A673 (cell line): ENCODE results near the gene ULK4.

ENCODE experiments used
- EZH2 ChIP-seq: fragments of 200-600 bp; sonication (generic); IDR thresholded peaks from 2 replicates; pipeline ENCODE4 v1.6.1; 2017; ENCODE audit warnings: borderline replicate concordance, low read depth, mild to moderate bottlenecking, mixed read lengths, antibody characterized with exemption, low read length; ENCODE audit not compliant: poor library complexity, severe bottlenecking
- TF ChIP-seq, protein P1 (sequence below): fragments of 300-800, 200-600 bp; sonication (generic); conservative IDR thresholded peaks from 2 replicates; pipeline ENCODE4 v1.5.1; 2017; ENCODE audit warnings: low read depth, mild to moderate bottlenecking, antibody characterized with exemption, low read length, moderate library complexity, mixed read lengths

DNA sequence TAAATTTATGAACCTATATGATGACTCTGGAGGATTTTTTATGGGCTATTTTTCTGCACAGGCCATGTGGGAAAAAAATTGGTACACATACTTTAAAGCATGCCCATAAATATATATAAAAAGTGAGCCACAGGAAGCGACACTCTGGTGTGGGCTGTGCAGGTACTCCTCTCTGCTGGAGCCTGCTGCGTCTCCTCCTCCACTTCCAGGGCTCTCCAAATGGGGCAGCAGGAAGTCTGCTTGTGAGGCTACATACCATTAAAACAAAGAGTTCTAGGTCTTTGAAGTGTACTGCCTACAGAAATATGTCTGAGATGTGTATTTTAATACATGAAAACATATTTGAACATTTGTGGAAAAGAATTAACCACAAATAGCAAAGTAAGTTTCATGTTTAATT is 627.5 kb downstream of the ULK4 start:
- TF ChIP-seq, protein P1, sequence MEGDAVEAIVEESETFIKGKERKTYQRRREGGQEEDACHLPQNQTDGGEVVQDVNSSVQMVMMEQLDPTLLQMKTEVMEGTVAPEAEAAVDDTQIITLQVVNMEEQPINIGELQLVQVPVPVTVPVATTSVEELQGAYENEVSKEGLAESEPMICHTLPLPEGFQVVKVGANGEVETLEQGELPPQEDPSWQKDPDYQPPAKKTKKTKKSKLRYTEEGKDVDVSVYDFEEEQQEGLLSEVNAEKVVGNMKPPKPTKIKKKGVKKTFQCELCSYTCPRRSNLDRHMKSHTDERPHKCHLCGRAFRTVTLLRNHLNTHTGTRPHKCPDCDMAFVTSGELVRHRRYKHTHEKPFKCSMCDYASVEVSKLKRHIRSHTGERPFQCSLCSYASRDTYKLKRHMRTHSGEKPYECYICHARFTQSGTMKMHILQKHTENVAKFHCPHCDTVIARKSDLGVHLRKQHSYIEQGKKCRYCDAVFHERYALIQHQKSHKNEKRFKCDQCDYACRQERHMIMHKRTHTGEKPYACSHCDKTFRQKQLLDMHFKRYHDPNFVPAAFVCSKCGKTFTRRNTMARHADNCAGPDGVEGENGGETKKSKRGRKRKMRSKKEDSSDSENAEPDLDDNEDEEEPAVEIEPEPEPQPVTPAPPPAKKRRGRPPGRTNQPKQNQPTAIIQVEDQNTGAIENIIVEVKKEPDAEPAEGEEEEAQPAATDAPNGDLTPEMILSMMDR: no peak
- no peak for TF ChIP-seq EZH2
